PC-3 (cell line): ENCODE data around the gene AHCYL2. TPM values are rescaled to one million over a fixed set of nuclear protein-coding genes. Genes with fewer than 3 reads are reported as not detected.

Source experiments
- ATAC-seq: fragments of 200-7000 bp; cut with Tn5 transposase; 2 replicates; pipeline ENCODE4 v1.9.1; 2020; ENCODE audit warnings: mild to moderate bottlenecking, moderate library complexity
- BruUV-seq: library from RNA; stranded (reverse); fragments of 400-500 nt; replicated peaks from 2 replicates; lab custom pipeline; 2021; lab: Mats Ljungman, UMichigan
- CTCF ChIA-PET: fragments of 300-600 bp; sonication (Branson Sonifier 250); formaldehyde crosslinking; loops from one replicate; lab custom pipeline; 2022; ENCODE audit warnings: antibody characterized with exemption; lab: Charles Lee
- POLR2A ChIA-PET: fragments of 300-600 bp; sonication (Branson Sonifier 250); formaldehyde crosslinking; loops from one replicate; lab custom pipeline; 2022; ENCODE audit warnings: antibody characterized with exemption; ENCODE audit not compliant: unreplicated experiment; lab: Charles Lee
- DNase-seq: peaks from one replicate; pipeline ENCODE4 v3.0.0-alpha.2; 2015
- H2AFZ ChIP-seq: fragments of 300-600 bp; sonication (generic); 2 replicates; pipeline ENCODE4 v1.6.0; 2016; ENCODE audit warnings: antibody characterized with exemption, low read length
- H3F3A ChIP-seq: fragments of 300-600 bp; sonication (generic); one replicate; pipeline ENCODE4 v1.6.0; 2017; ENCODE audit warnings: antibody characterized with exemption, low read length, control low read depth, mild to moderate bottlenecking; ENCODE audit not compliant: unreplicated experiment
- H3K27ac ChIP-seq: fragments of 300-600 bp; sonication (generic); 2 replicates; pipeline ENCODE4 v1.5.1; 2016; ENCODE audit warnings: mild to moderate bottlenecking, low read length
- H3K27me3 ChIP-seq: fragments of 300-600 bp; sonication (generic); 2 replicates; pipeline ENCODE4 v1.6.1; 2016; ENCODE audit warnings: low read length, mixed read lengths
- H3K36me3 ChIP-seq: fragments of 300-600 bp; sonication (generic); 2 replicates; pipeline ENCODE4 v1.6.1; 2016; ENCODE audit warnings: low read depth, mixed run types, low read length, mixed read lengths
- H3K4me1 ChIP-seq: fragments of 300-600 bp; sonication (generic); 2 replicates; pipeline ENCODE4 v1.5.1; 2016; ENCODE audit warnings: low read length; ENCODE audit not compliant: insufficient read depth
- H3K4me2 ChIP-seq: fragments of 300-600 bp; sonication (generic); 2 replicates; pipeline ENCODE4 v1.6.0; 2016; ENCODE audit warnings: low read length
- H3K4me3 ChIP-seq: fragments of 300-600 bp; sonication (generic); 2 replicates; pipeline ENCODE4 v1.5.1; 2016; ENCODE audit warnings: mild to moderate bottlenecking, low read length, mixed read lengths
- H3K79me2 ChIP-seq: fragments of 300-600 bp; sonication (generic); 2 replicates; pipeline ENCODE4 v1.6.1; 2017; ENCODE audit warnings: low read length, mixed read lengths
- H3K9ac ChIP-seq: fragments of 300-600 bp; sonication (generic); 2 replicates; pipeline ENCODE4 v1.6.0; 2016; ENCODE audit warnings: mild to moderate bottlenecking, low read length
- H3K9me2 ChIP-seq: fragments of 300-600 bp; sonication (generic); replicated peaks from 2 replicates; pipeline ENCODE4 v1.6.1; 2016; ENCODE audit warnings: mixed run types, low read length, mixed read lengths
- H3K9me3 ChIP-seq: fragments of 300-600 bp; sonication (generic); 2 replicates; pipeline ENCODE4 v1.6.1; 2016; ENCODE audit warnings: low read length, mixed read lengths
- H4K20me1 ChIP-seq: fragments of 300-600 bp; sonication (generic); 2 replicates; pipeline ENCODE4 v1.6.1; 2016; ENCODE audit warnings: low read length, mixed read lengths
- CTCF ChIP-seq: fragments of 300-600 bp; sonication (generic); conservative IDR thresholded peaks from 2 replicates; pipeline ENCODE4 v1.5.1; 2017; ENCODE audit warnings: antibody characterized with exemption, low read depth, mild to moderate bottlenecking, low read length
- EZH2 ChIP-seq: fragments of 300-600 bp; sonication (generic); IDR thresholded peaks from one replicate; pipeline ENCODE4 v1.6.1; 2017; ENCODE audit warnings: antibody characterized with exemption, mild to moderate bottlenecking, low read length; ENCODE audit not compliant: unreplicated experiment
- EZH2phosphoT487 ChIP-seq: fragments of 300-600 bp; sonication (generic); IDR thresholded peaks from 2 replicates; pipeline ENCODE4 v1.6.1; 2018; ENCODE audit warnings: mild to moderate bottlenecking, antibody characterized with exemption, low read length, borderline replicate concordance
- intact Hi-C: fragments of 100-400 bp; cut with micrococcal nuclease; formaldehyde crosslinking; loops from 2 replicates; pipeline ENCODE4 v1.9.0; 2023
- total RNA-seq: library from RNA; depleted of rRNA; stranded (reverse); fragments of >200 nt; gene quantifications from 2 replicates; pipeline ENCODE4 v1.2.3, GENCODE V29; 2014

AHCYL2 gene
- total RNA-seq, 1 experiment from 2014 or later = 9.2 TPM

GRCh38 chr7:129389829-129390228, 165.0 kb downstream of the AHCYL2 start:
- no peak overlapping the region for H3K4me3 ChIP-seq
- BruUV-seq = no TSS peak
- H3K4me1 ChIP-seq = no peaks in the 10 kb centered on the region
- no peaks in the 10 kb centered on the region for H3F3A ChIP-seq
- no peaks in the 10 kb centered on the region for H3K27me3 ChIP-seq
- no peak overlapping the region for H2AFZ ChIP-seq
- H3K36me3 ChIP-seq = no peaks in the 10 kb centered on the region
- H3K9me3 ChIP-seq = no peaks in the 10 kb centered on the region
- H3K4me2 ChIP-seq = no peak overlapping the region
- DNase-seq (no peak), ATAC-seq (no peak)
- POLR2A ChIA-PET = no interaction called here
- no peaks in the 10 kb centered on the region for H3K79me2 ChIP-seq
- H3K9ac ChIP-seq = no peak overlapping the region
- H4K20me1 ChIP-seq = no peaks in the 10 kb centered on the region
- CTCF ChIA-PET = interaction anchor here (1.0 to 1.1 kb wide), 2 partner anchors 22 to 47 kb away, joined by 3 read pairs; no protein-coding TSS in a partner anchor
- intact Hi-C loops = no loop called here
- no peaks in the 10 kb centered on the region for H3K9me2 ChIP-seq
- no peak for TF ChIP-seq CTCF
- TF ChIP-seq EZH2phosphoT487 = no peak
- no peak for TF ChIP-seq EZH2
- no peak overlapping the region for H3K27ac ChIP-seq

GRCh38 chr7:129390314-129390713, 165.5 kb downstream of the AHCYL2 start:
- Histone ChIP-seq H3K79me2 (no peaks in the 10 kb centered on the region), H2AFZ (no peak overlapping the region), H3K4me3 (no peak overlapping the region), H3K9me3 (no peaks in the 10 kb centered on the region), H3K4me1 (no peaks in the 10 kb centered on the region), H4K20me1 (no peaks in the 10 kb centered on the region), H3K9ac (no peak overlapping the region), H3K27ac (no peak overlapping the region), H3F3A (no peaks in the 10 kb centered on the region), H3K27me3 (no peaks in the 10 kb centered on the region), H3K36me3 (no peaks in the 10 kb centered on the region), H3K9me2 (no peaks in the 10 kb centered on the region), H3K4me2 (no peak overlapping the region)
- no peak for ATAC-seq
- BruUV-seq = no TSS peak
- ChIA-PET POLR2A (interaction anchor here (0.7 kb wide), 1 partner anchor 88 kb away, joined by 4 read pairs; no protein-coding TSS in a partner anchor), CTCF (interaction anchor here (1.0 to 1.1 kb wide), 2 partner anchors 23 to 47 kb away, joined by 3 read pairs; no protein-coding TSS in a partner anchor)
- intact Hi-C loops = no loop called here
- no peak for DNase-seq
- no peak for TF ChIP-seq EZH2
- no peak for TF ChIP-seq CTCF
- no peak for TF ChIP-seq EZH2phosphoT487

GRCh38 chr7:129391546-129392171, 166.8 kb downstream of the AHCYL2 start:
- H3K4me1 ChIP-seq = no peaks in the 10 kb centered on the region
- H4K20me1 ChIP-seq = no peaks in the 10 kb centered on the region
- no peaks in the 10 kb centered on the region for H3K27me3 ChIP-seq
- no peaks in the 10 kb centered on the region for H3F3A ChIP-seq
- no peaks in the 10 kb centered on the region for H3K36me3 ChIP-seq
- H3K27ac ChIP-seq = no peak overlapping the region
- intact Hi-C loops = no loop called here
- H2AFZ ChIP-seq = no peak overlapping the region
- no peaks in the 10 kb centered on the region for H3K9me2 ChIP-seq
- BruUV-seq = no TSS peak
- ChIA-PET CTCF (no interaction called here), POLR2A (no interaction called here)
- no peaks in the 10 kb centered on the region for H3K79me2 ChIP-seq
- DNase-seq (no peak), ATAC-seq (no peak)
- TF ChIP-seq EZH2phosphoT487 (no peak), EZH2 (no peak)
- H3K4me3 ChIP-seq = no peak overlapping the region
- no peak overlapping the region for H3K4me2 ChIP-seq
- H3K9me3 ChIP-seq = no peaks in the 10 kb centered on the region
- no peak overlapping the region for H3K9ac ChIP-seq
